Erythroblast (primary cell): ENCODE results near the gene FOXD4L6.
"Not testable (repeated sequence)": the region's sequence is repeated elsewhere in the genome, so short reads cannot be mapped to it uniquely, and the experiment has no call there.

Experiments
- GATA1 ChIP-seq: IDR thresholded peaks from 2 replicates; pipeline ENCODE4 v1.6.1; 2011; ENCODE audit warnings: low read depth, mild to moderate bottlenecking, control low read depth, low read length, moderate library complexity
- POLR2A ChIP-seq: IDR thresholded peaks from 2 replicates; pipeline ENCODE4 v1.6.1; 2011; ENCODE audit warnings: mild to moderate bottlenecking, low read length

GRCh38 chr9:41109253-41109652, 19.2 kb downstream of the FOXD4L6 start:
- TF ChIP-seq POLR2A, GATA1: not testable (repeated sequence)
